ENCODE data around the gene GREM1.

Gene GREM1

GRCh38 chr15:32729700-32730395 is 12.0 kb downstream of the GREM1 start:
- Histone ChIP-seq H3K9ac (ENCODE audit: low read depth, low read length, poor library complexity, severe bottlenecking) (no peak overlapping the region), H4K20me1 (ENCODE audit: insufficient read depth, low read length, poor library complexity, severe bottlenecking) (no peaks in the 10 kb centered on the region), H3K79me2 (ENCODE audit: insufficient read depth, low read length) (no peaks in the 10 kb centered on the region), H3K4me3 (ENCODE audit: low read length, poor library complexity, severe bottlenecking) (no peak overlapping the region), H2AFZ (ENCODE audit: low read length) (no peak overlapping the region), H3F3A (ENCODE audit: low read depth) (no peaks in the 10 kb centered on the region), H3K27me3 (ENCODE audit: insufficient read depth, low read length, poor library complexity, severe bottlenecking) (no peaks in the 10 kb centered on the region), H3K4me1 (ENCODE audit: insufficient read depth, low read length, poor library complexity, severe bottlenecking) (no peaks in the 10 kb centered on the region), H3K36me3 (ENCODE audit: insufficient read depth, low read length) (no peaks in the 10 kb centered on the region), H3K9me2 (replicated peaks; ENCODE audit: low read depth, low read length) (no peaks in the 10 kb centered on the region), H3K4me2 (ENCODE audit: low read depth, low read length, poor library complexity, severe bottlenecking) (no peak overlapping the region), H3K9me3 (ENCODE audit: insufficient read depth, low read depth, low read length) (no peaks in the 10 kb centered on the region)
- TF ChIP-seq, protein P1, sequence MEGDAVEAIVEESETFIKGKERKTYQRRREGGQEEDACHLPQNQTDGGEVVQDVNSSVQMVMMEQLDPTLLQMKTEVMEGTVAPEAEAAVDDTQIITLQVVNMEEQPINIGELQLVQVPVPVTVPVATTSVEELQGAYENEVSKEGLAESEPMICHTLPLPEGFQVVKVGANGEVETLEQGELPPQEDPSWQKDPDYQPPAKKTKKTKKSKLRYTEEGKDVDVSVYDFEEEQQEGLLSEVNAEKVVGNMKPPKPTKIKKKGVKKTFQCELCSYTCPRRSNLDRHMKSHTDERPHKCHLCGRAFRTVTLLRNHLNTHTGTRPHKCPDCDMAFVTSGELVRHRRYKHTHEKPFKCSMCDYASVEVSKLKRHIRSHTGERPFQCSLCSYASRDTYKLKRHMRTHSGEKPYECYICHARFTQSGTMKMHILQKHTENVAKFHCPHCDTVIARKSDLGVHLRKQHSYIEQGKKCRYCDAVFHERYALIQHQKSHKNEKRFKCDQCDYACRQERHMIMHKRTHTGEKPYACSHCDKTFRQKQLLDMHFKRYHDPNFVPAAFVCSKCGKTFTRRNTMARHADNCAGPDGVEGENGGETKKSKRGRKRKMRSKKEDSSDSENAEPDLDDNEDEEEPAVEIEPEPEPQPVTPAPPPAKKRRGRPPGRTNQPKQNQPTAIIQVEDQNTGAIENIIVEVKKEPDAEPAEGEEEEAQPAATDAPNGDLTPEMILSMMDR (conservative IDR thresholded peaks at IDR 0.05; ENCODE audit: low read length), result no peak
- TF ChIP-seq EZH2phosphoT487 (IDR thresholded peaks at IDR 0.05; ENCODE audit: borderline replicate concordance), result no peak

GRCh38 chr15:32730677-32731654 is 13.2 kb downstream of the GREM1 start:
- no peaks in the 10 kb centered on the region for H3K9me2 ChIP-seq (replicated peaks; ENCODE audit: low read depth, low read length)
- no peak overlapping the region for H3K4me2 ChIP-seq (ENCODE audit: low read depth, low read length, poor library complexity, severe bottlenecking)
- H3K36me3 ChIP-seq (ENCODE audit: insufficient read depth, low read length), result no peaks in the 10 kb centered on the region
- no peaks in the 10 kb centered on the region for H3K4me1 ChIP-seq (ENCODE audit: insufficient read depth, low read length, poor library complexity, severe bottlenecking)
- no peak overlapping the region for H2AFZ ChIP-seq (ENCODE audit: low read length)
- H4K20me1 ChIP-seq (ENCODE audit: insufficient read depth, low read length, poor library complexity, severe bottlenecking), result no peaks in the 10 kb centered on the region
- H3K9me3 ChIP-seq (ENCODE audit: insufficient read depth, low read depth, low read length), result no peaks in the 10 kb centered on the region
- no peak overlapping the region for H3K4me3 ChIP-seq (ENCODE audit: low read length, poor library complexity, severe bottlenecking)
- TF ChIP-seq, protein P1 (conservative IDR thresholded peaks at IDR 0.05; ENCODE audit: low read length), result no peak
- TF ChIP-seq EZH2phosphoT487 (IDR thresholded peaks at IDR 0.05; ENCODE audit: borderline replicate concordance), result no peak
- no peaks in the 10 kb centered on the region for H3K27me3 ChIP-seq (ENCODE audit: insufficient read depth, low read length, poor library complexity, severe bottlenecking)
- no peaks in the 10 kb centered on the region for H3K79me2 ChIP-seq (ENCODE audit: insufficient read depth, low read length)
- no peaks in the 10 kb centered on the region for H3F3A ChIP-seq (ENCODE audit: low read depth)
- H3K9ac ChIP-seq (ENCODE audit: low read depth, low read length, poor library complexity, severe bottlenecking), result no peak overlapping the region

- H3K4me2 ChIP-seq (ENCODE audit: low read depth, low read length, poor library complexity, severe bottlenecking), result no peak overlapping the region
- TF ChIP-seq, protein P1 (conservative IDR thresholded peaks at IDR 0.05; ENCODE audit: low read length), result no peak
- TF ChIP-seq EZH2phosphoT487 (IDR thresholded peaks at IDR 0.05; ENCODE audit: borderline replicate concordance), result no peak
- no peak overlapping the region for H3K9ac ChIP-seq (ENCODE audit: low read depth, low read length, poor library complexity, severe bottlenecking)
- H3K4me1 ChIP-seq (ENCODE audit: insufficient read depth, low read length, poor library complexity, severe bottlenecking), result no peaks in the 10 kb centered on the region
- H3K79me2 ChIP-seq (ENCODE audit: insufficient read depth, low read length), result no peaks in the 10 kb centered on the region
- no peaks in the 10 kb centered on the region for H4K20me1 ChIP-seq (ENCODE audit: insufficient read depth, low read length, poor library complexity, severe bottlenecking)
- H3K4me3 ChIP-seq (ENCODE audit: low read length, poor library complexity, severe bottlenecking), result no peak overlapping the region
- no peaks in the 10 kb centered on the region for H3K27me3 ChIP-seq (ENCODE audit: insufficient read depth, low read length, poor library complexity, severe bottlenecking)
- H3F3A ChIP-seq (ENCODE audit: low read depth), result no peaks in the 10 kb centered on the region
- H3K9me3 ChIP-seq (ENCODE audit: insufficient read depth, low read depth, low read length), result no peaks in the 10 kb centered on the region
- no peaks in the 10 kb centered on the region for H3K36me3 ChIP-seq (ENCODE audit: insufficient read depth, low read length)
- H2AFZ ChIP-seq (ENCODE audit: low read length), result no peak overlapping the region
- no peaks in the 10 kb centered on the region for H3K9me2 ChIP-seq (replicated peaks; ENCODE audit: low read depth, low read length)
Observed at GRCh38 chr15:32732574-32733157, 14.9 kb downstream of the GREM1 start.

Data from Loucy (cell line).